A549 (cell line): ENCODE results near the gene CFAP70. TPM values are rescaled to one million over a fixed set of nuclear protein-coding genes. Genes with fewer than 3 reads are reported as not detected.

Experiments
- ATAC-seq, 2 experiments: fragments of 200-7000 bp in 1 of 2; fragments of >200 bp in 1 of 2; cut with Nextera tagmentation in 1 of 2; cut with Tn5 transposase in 1 of 2; 3 replicates each; pipeline versions ENCODE4 v1.8.0 to v1.9.1; 2018 to 2020; ENCODE audit warnings: mild to moderate bottlenecking in 1 of 2, moderate library complexity in 1 of 2
- CTCF ChIA-PET: fragments of 300-600 bp; sonication (Branson Sonifier 250); formaldehyde crosslinking; extraction: SDS; loops from one replicate; lab custom pipeline; 2021; ENCODE audit warnings: antibody characterized with exemption, inconsistent platforms; lab: Yijun Ruan, JAX
- POLR2A ChIA-PET: fragments of 350-600 bp; formaldehyde crosslinking; extraction: SDS; loops from one replicate; lab custom pipeline; 2021; ENCODE audit warnings: antibody characterized with exemption, inconsistent platforms; lab: Yijun Ruan, JAX
- DNase-seq, 2 experiments: peaks; one replicate each; pipeline versions ENCODE4 v3.0.0 to v3.0.0-alpha.2; 2011 to 2016; ENCODE audit warnings: low read depth in 1 of 2, low spot score in 1 of 2
- FAIRE-seq: peaks from 2 replicates; lab custom pipeline; 2011; peaks lifted over from hg19 to GRCh38; lab: Jason Lieb, UNC
- H3K27ac ChIP-seq, 2 experiments: fragments of >200 bp; sonication (Bioruptor Twin); formaldehyde crosslinking; 3 replicates each; pipeline ENCODE4 v1.5.1; 2016 to 2017
- H3K4me1 ChIP-seq: fragments of >200 bp; sonication (Bioruptor Twin); formaldehyde crosslinking; 3 replicates; pipeline ENCODE4 v1.6.1; 2016
- H3K4me2 ChIP-seq: fragments of >200 bp; sonication (Bioruptor Twin); formaldehyde crosslinking; 3 replicates; pipeline ENCODE4 v1.6.1; 2016
- H3K4me3 ChIP-seq: fragments of >200 bp; sonication (Bioruptor Twin); formaldehyde crosslinking; 3 replicates; pipeline ENCODE4 v1.5.1; 2016
- H3K9me3 ChIP-seq: fragments of >200 bp; sonication (Bioruptor Twin); formaldehyde crosslinking; 3 replicates; pipeline ENCODE4 v1.6.1; 2016
- ATOH8 ChIP-seq: fragments of 250-450 bp; sonication (Bioruptor Pico); IDR thresholded peaks from 2 replicates; pipeline ENCODE4 v1.5.0; 2020; ENCODE audit warnings: low read depth, mild to moderate bottlenecking, moderate library complexity
- CBX2 ChIP-seq: fragments of 200-600 bp; sonication (generic); IDR thresholded peaks from 2 replicates; pipeline ENCODE4 v1.6.1; 2016; ENCODE audit warnings: low read depth, mild to moderate bottlenecking, borderline replicate concordance
- EHF ChIP-seq: fragments of 250-450 bp; sonication (Bioruptor Pico); IDR thresholded peaks from 2 replicates; pipeline ENCODE4 v1.5.0; 2020; ENCODE audit warnings: mild to moderate bottlenecking
- EHMT2 ChIP-seq: fragments of 200-600 bp; sonication (generic); IDR thresholded peaks from 2 replicates; pipeline ENCODE4 v1.6.1; 2016; ENCODE audit warnings: antibody characterized with exemption, low read depth, mild to moderate bottlenecking, moderate library complexity
- EP300 ChIP-seq, 2 experiments: fragments of >200 bp; sonication (Bioruptor Twin); formaldehyde crosslinking; IDR thresholded peaks; 2 replicates in 1 of 2; 3 replicates in 1 of 2; pipeline ENCODE4 v1.6.1; 2016 to 2017
- HMGXB4 ChIP-seq: fragments of 250-450 bp; sonication (Bioruptor Pico); IDR thresholded peaks from 2 replicates; pipeline ENCODE4 v1.5.0; 2021; ENCODE audit warnings: mild to moderate bottlenecking, moderate library complexity, borderline replicate concordance
- HOXA7 ChIP-seq: fragments of 250-450 bp; sonication (Bioruptor Pico); IDR thresholded peaks from 2 replicates; pipeline ENCODE4 v1.5.0; 2020; ENCODE audit warnings: mild to moderate bottlenecking, moderate library complexity
- HOXB13 ChIP-seq: fragments of 250-450 bp; sonication (Bioruptor Pico); IDR thresholded peaks from 2 replicates; pipeline ENCODE4 v1.5.0; 2020; ENCODE audit warnings: low read depth, mild to moderate bottlenecking, moderate library complexity
- MAFK ChIP-seq: fragments of 450-650 bp; IDR thresholded peaks from 2 replicates; pipeline ENCODE4 v1.6.1; 2014; ENCODE audit not compliant: partially characterized antibody
- MAX ChIP-seq: IDR thresholded peaks from 2 replicates; pipeline ENCODE4 v1.6.1; 2012
- MYC ChIP-seq: IDR thresholded peaks from 2 replicates; pipeline ENCODE4 v1.6.1; 2012; ENCODE audit warnings: mild to moderate bottlenecking, inconsistent platforms, low read length, improper control_type of control experiment, borderline replicate concordance
- NFE2L2 ChIP-seq: fragments of 150-350 bp; conservative IDR thresholded peaks from 2 replicates; pipeline ENCODE4 v1.6.1; 2014; ENCODE audit warnings: low read length
- PBX3 ChIP-seq: IDR thresholded peaks from 2 replicates; pipeline ENCODE4 v1.6.1; 2012
- POLR2A ChIP-seq: IDR thresholded peaks from 2 replicates; pipeline ENCODE4 v1.6.1; 2012; ENCODE audit warnings: mild to moderate bottlenecking, low read length
- RAD21 ChIP-seq, 2 experiments: fragments of >200 bp in 1 of 2; sonication (Bioruptor Twin) in 1 of 2; formaldehyde crosslinking in 1 of 2; IDR thresholded peaks in 1 of 2; conservative IDR thresholded peaks in 1 of 2; 2 replicates in 1 of 2; 3 replicates in 1 of 2; pipeline ENCODE4 v1.6.1; 2012 to 2018; ENCODE audit warnings: inconsistent platforms in 1 of 2
- RCOR1 ChIP-seq: fragments of 150-350 bp; IDR thresholded peaks from 2 replicates; pipeline ENCODE4 v1.6.1; 2014; ENCODE audit warnings: antibody characterized with exemption, low read length, low read depth
- RNF2 ChIP-seq: fragments of 200-600 bp; sonication (generic); IDR thresholded peaks from 2 replicates; pipeline ENCODE4 v1.6.1; 2016; ENCODE audit warnings: low read depth, mild to moderate bottlenecking, antibody characterized with exemption, moderate library complexity, borderline replicate concordance
- SREBF2 ChIP-seq: fragments of 450-650 bp; IDR thresholded peaks from 2 replicates; pipeline ENCODE4 v1.6.1; 2014; ENCODE audit warnings: mild to moderate bottlenecking, moderate library complexity
- TP53 ChIP-seq: fragments of 250-450 bp; sonication (Bioruptor Pico); IDR thresholded peaks from 2 replicates; pipeline ENCODE4 v1.5.0; 2021; ENCODE audit warnings: mild to moderate bottlenecking, moderate library complexity
- USF2 ChIP-seq: fragments of 450-650 bp; IDR thresholded peaks from 2 replicates; pipeline ENCODE4 v1.6.1; 2014; ENCODE audit warnings: antibody characterized with exemption
- ZFP36 ChIP-seq: fragments of 450-650 bp; IDR thresholded peaks from 2 replicates; pipeline ENCODE4 v1.6.1; 2014; ENCODE audit warnings: borderline replicate concordance; ENCODE audit not compliant: partially characterized antibody
- ZNF302 ChIP-seq: fragments of 250-450 bp; sonication (Bioruptor Pico); IDR thresholded peaks from 2 replicates; pipeline ENCODE4 v1.9.0; 2021; ENCODE audit warnings: inconsistent platforms, mild to moderate bottlenecking, moderate library complexity
- WGBS: methylation state at CpG from one replicate; pipeline ENCODE4 v1.1.6; 2017; ENCODE audit errors: missing lambda C conversion rate; 5-methylcytosine and 5-hydroxymethylcytosine counted together
- polyA plus RNA-seq, 4 experiments: library from polyadenylated mRNA; depleted of rRNA in 3 of 4; stranded (reverse); fragments of >200 nt; fragmentation: RNase III in 1 of 4; extraction: RNeasy Plus Mini Kit Qiagen cat#74134 plus additional on column Dnase treatment in 1 of 4; gene quantifications; 2 replicates in 3 of 4; 3 replicates in 1 of 4; pipeline ENCODE4 v1.2.3, GENCODE V29; 2011 to 2017

The CFAP70 gene
- polyA plus RNA-seq, 2 of the 4 experiments (the other 2 are of a cell fraction), result 0.34 to 0.98 TPM

GRCh38 chr10:73233883-73234282 lies 124.8 kb downstream of the CFAP70 start:
- DNase-seq (no peak), FAIRE-seq (no peak), ATAC-seq (no peak)
- H3K4me2 ChIP-seq, result no peak overlapping the region
- H3K4me1 ChIP-seq, result no peaks in the 10 kb centered on the region
- ChIA-PET POLR2A (interaction anchor here (2.2 kb wide), 1 partner anchor 13 kb away, joined by 15 read pairs; the partner anchor contains the start of gene DNAJC9), CTCF (interaction anchor here (2.5 kb wide), 1 partner anchor 15 kb away, joined by 7 read pairs; no protein-coding TSS in a partner anchor)
- H3K27ac ChIP-seq, result no peak overlapping the region
- H3K4me3 ChIP-seq, result no peak overlapping the region
- 89% methylated on average over 2 of the region's 2 CpGs for WGBS
- no peaks in the 10 kb centered on the region for H3K9me3 ChIP-seq
- no peak for TF ChIP-seq RNF2
- no peak for TF ChIP-seq HOXB13 (CRISPR knock-in tag)
- TF ChIP-seq SREBF2, result no peak
- no peak for TF ChIP-seq ZNF302 (CRISPR knock-in tag)
- TF ChIP-seq CBX2, result no peak
- TF ChIP-seq RAD21 (conservative IDR thresholded peaks at IDR 0.05 in 1 of 2, IDR thresholded peaks at IDR 0.05 in 1 of 2), result no peak
- TF ChIP-seq NFE2L2, result no peak
- no peak for TF ChIP-seq TP53 (CRISPR knock-in tag)
- no peak for TF ChIP-seq ATOH8 (CRISPR knock-in tag)
- TF ChIP-seq ZFP36, result no peak
- no peak for TF ChIP-seq POLR2A
- no peak for TF ChIP-seq EP300 (IDR thresholded peaks at IDR 0.05)

- H3K9me3 ChIP-seq, result no peaks in the 10 kb centered on the region
- no peaks in the 10 kb centered on the region for H3K4me1 ChIP-seq
- TF ChIP-seq EHMT2 (no peak), NFE2L2 (0 out of 2 replicates have a peak, but pooled peaks have one; percentile 2), RAD21 (conservative IDR thresholded peaks at IDR 0.05 in 1 of 2, IDR thresholded peaks at IDR 0.05 in 1 of 2) (peak in 1 of 2 experiments; percentile 16; a peak in 1 of 5 replicates)
- TF ChIP-seq, all 56 proteins: peak for 2
- DNase-seq (peak in 1 of 2 experiments; percentile 36), ATAC-seq (peak; percentile 64 to 73; a peak in 3 of 6 replicates), FAIRE-seq (no peak)
- CTCF ChIA-PET, result interaction anchor here (0.5 kb wide), 1 partner anchor 158 kb away, joined by 3 read pairs; no protein-coding TSS in a partner anchor
- Histone ChIP-seq H3K27ac (no peak overlapping the region), H3K4me2 (no peak overlapping the region), H3K4me3 (no peak overlapping the region)
- POLR2A ChIA-PET, result no interaction called here
- WGBS, result 90% methylated on average over 8 of the region's 8 CpGs
Measured at GRCh38 chr10:73232887-73233286, 125.8 kb downstream of the CFAP70 start.

- Histone ChIP-seq H3K9me3 (no peaks in the 10 kb centered on the region), H3K4me2 (no peak overlapping the region), H3K4me1 (no peaks in the 10 kb centered on the region), H3K27ac (no peak overlapping the region), H3K4me3 (no peak overlapping the region)
- CTCF ChIA-PET, result no interaction called here
- no peak for FAIRE-seq
- TF ChIP-seq EHF (CRISPR knock-in tag), result no peak
- TF ChIP-seq RCOR1, result no peak
- no peak for TF ChIP-seq ATOH8 (CRISPR knock-in tag)
- no peak for TF ChIP-seq NFE2L2
- no peak for TF ChIP-seq CBX2
- no peak for TF ChIP-seq MAX
- no peak for TF ChIP-seq PBX3
- TF ChIP-seq ZNF302 (CRISPR knock-in tag), result no peak
- no peak for TF ChIP-seq MAFK
- no peak for TF ChIP-seq HMGXB4 (CRISPR knock-in tag)
- no peak for TF ChIP-seq POLR2A
- no peak for TF ChIP-seq USF2
- TF ChIP-seq EP300 (IDR thresholded peaks at IDR 0.05), result no peak
- no peak for TF ChIP-seq MYC
- TF ChIP-seq HOXA7, result no peak
- no peak for ATAC-seq
- WGBS, result 89% methylated on average over 6 of the region's 6 CpGs
- POLR2A ChIA-PET, result no interaction called here
- DNase-seq, result no peak
Measured at GRCh38 chr10:73229567-73229966, 129.1 kb downstream of the CFAP70 start.
